ENCODE results near the gene CLDN34. TPM values are rescaled to one million over a fixed set of nuclear protein-coding genes. Genes with fewer than 3 reads are reported as not detected.

Gene CLDN34
- total and polyA plus RNA-seq, 8 donors: 0.18 to 0.73 TPM; not detected in 6

- no peak for DNase-seq
- no peaks in the 10 kb centered on the region for H3K9me3 ChIP-seq
- intact Hi-C loops (cut with DNase I; ENCODE audit: low total_unique reads): loop anchor here (5.0 kb wide), 1 partner anchor 120 kb away; no protein-coding TSS in a partner anchor
- H3K27me3 ChIP-seq: no peaks in the 10 kb centered on the region
- H3K36me3 ChIP-seq: no peaks in the 10 kb centered on the region
- no peaks in the 10 kb centered on the region for H3K4me1 ChIP-seq
- WGBS, 5 donors: 92 to 100% (median 94%) methylated on average over 5 to 9 of the region's 9 CpGs
- TF ChIP-seq EP300 (IDR thresholded peaks at IDR 0.05) (no peak), CTCF (IDR thresholded peaks at IDR 0.05) (no peak), POLR2A (IDR thresholded peaks at IDR 0.05) (no peak), POLR2AphosphoS5 (IDR thresholded peaks at IDR 0.05) (no peak)
- H3K27ac ChIP-seq: no peak overlapping the region
- no peak overlapping the region for H3K4me3 ChIP-seq
Measured at GRCh38 chrX:9997041-9997440, 29.9 kb downstream of the CLDN34 start.

- Histone ChIP-seq H3K4me1 (no peaks in the 10 kb centered on the region), H3K4me3 (no peak overlapping the region), H3K27me3 (no peaks in the 10 kb centered on the region), H3K36me3 (no peaks in the 10 kb centered on the region), H3K9me3 (no peaks in the 10 kb centered on the region), H3K27ac (no peak overlapping the region)
- TF ChIP-seq POLR2A (IDR thresholded peaks at IDR 0.05): no peak
- no peak for TF ChIP-seq EP300 (IDR thresholded peaks at IDR 0.05)
- TF ChIP-seq POLR2AphosphoS5 (IDR thresholded peaks at IDR 0.05): no peak
- TF ChIP-seq CTCF (IDR thresholded peaks at IDR 0.05): no peak
- whole genome bisulfite sequencing, 5 donors: 82 to 88% (median 86%) methylated on average over 7 to 8 of the region's 8 CpGs
- no peak for DNase-seq
- intact Hi-C loops (cut with DNase I; ENCODE audit: low total_unique reads): loop anchor here (5.0 kb wide), 1 partner anchor 120 kb away; no protein-coding TSS in a partner anchor
Measured at GRCh38 chrX:9997524-9997923, 30.4 kb downstream of the CLDN34 start.

GRCh38 chrX:10001496-10001895 is 34.3 kb downstream of the CLDN34 start:
- WGBS, 5 donors: 55 to 83% (median 79%) methylated on average over 3 of the region's 3 CpGs
- H3K36me3 ChIP-seq: no peaks in the 10 kb centered on the region
- DNase-seq: no peak
- intact Hi-C loops (cut with DNase I; ENCODE audit: low total_unique reads): no loop called here
- no peaks in the 10 kb centered on the region for H3K4me1 ChIP-seq
- no peak overlapping the region for H3K27ac ChIP-seq
- H3K27me3 ChIP-seq: no peaks in the 10 kb centered on the region
- no peak overlapping the region for H3K4me3 ChIP-seq
- TF ChIP-seq CTCF (IDR thresholded peaks at IDR 0.05) (no peak), POLR2AphosphoS5 (IDR thresholded peaks at IDR 0.05) (no peak), EP300 (IDR thresholded peaks at IDR 0.05) (no peak), POLR2A (IDR thresholded peaks at IDR 0.05) (no peak)
- no peaks in the 10 kb centered on the region for H3K9me3 ChIP-seq

GRCh38 chrX:10004832-10005475 is 37.8 kb downstream of the CLDN34 start:
- WGBS, 5 donors: 87 to 97% (median 94%) methylated on average over 8 of the region's 8 CpGs

More at GRCh38 chrX:10004832-10005475, 37.8 kb downstream of the CLDN34 start:
- Histone ChIP-seq H3K27ac (no peak overlapping the region), H3K4me1 (peaks cover 0 to 3% (median 0%) of the 10 kb centered on the region in 4 donors), H3K36me3 (no peaks in the 10 kb centered on the region), H3K9me3 (no peaks in the 10 kb centered on the region), H3K27me3 (no peaks in the 10 kb centered on the region), H3K4me3 (no peak overlapping the region)
- intact Hi-C loops (cut with DNase I; ENCODE audit: low total_unique reads): no loop called here
- no peak for TF ChIP-seq POLR2A (IDR thresholded peaks at IDR 0.05)
- TF ChIP-seq EP300 (IDR thresholded peaks at IDR 0.05): no peak
- TF ChIP-seq POLR2AphosphoS5 (IDR thresholded peaks at IDR 0.05): no peak
- TF ChIP-seq CTCF (IDR thresholded peaks at IDR 0.05): no peak
- no peak for DNase-seq

Data from stomach (tissue), 9 donors.